Nephron (organoid): ENCODE measurements around the gene SLC17A4.
"Not testable (repeated sequence)": the region's sequence is repeated elsewhere in the genome, so short reads cannot be mapped to it uniquely, and the experiment has no call there.

ENCODE experiments used
- H3K27ac Mint-ChIP-seq, 3 experiments: 2 replicates each; pipeline ENCODE4 v1.8.0; 2020; ENCODE audit warnings: mixed read lengths in 3 of 3, mild to moderate bottlenecking in 2 of 3, moderate library complexity in 1 of 3
- H3K27me3 Mint-ChIP-seq: 2 replicates; pipeline ENCODE4 v1.8.0; 2021; ENCODE audit warnings: low read depth, mild to moderate bottlenecking, moderate library complexity, mixed read lengths
- H3K36me3 Mint-ChIP-seq: 2 replicates; pipeline ENCODE4 v1.8.0; 2020; ENCODE audit warnings: low read depth, mixed read lengths
- H3K4me1 Mint-ChIP-seq: 2 replicates; pipeline ENCODE4 v1.8.0; 2020; ENCODE audit warnings: mixed read lengths
- H3K4me3 Mint-ChIP-seq, 3 experiments: 2 replicates each; pipeline ENCODE4 v1.8.0; 2020; ENCODE audit warnings: mild to moderate bottlenecking in 3 of 3, mixed read lengths in 3 of 3, moderate library complexity in 2 of 3
- H3K9me3 Mint-ChIP-seq: 2 replicates; pipeline ENCODE4 v1.8.0; 2020; ENCODE audit warnings: mixed read lengths
- TF ChIP-seq, protein P1 (sequence below), 3 experiments: fragments of 200-600 bp; sonication (generic); IDR thresholded peaks; one replicate each; pipeline ENCODE4 v1.5.0; 2021; ENCODE audit warnings: antibody characterized with exemption in 3 of 3; ENCODE audit not compliant: unreplicated experiment in 3 of 3

Gene SLC17A4

GRCh38 chr6:25747477-25747876 is 7.1 kb upstream of the SLC17A4 start:
- Mint-ChIP-seq H3K4me3 (no peak overlapping the region), H3K27ac (no peak overlapping the region), H3K27me3 (no peaks in the 10 kb centered on the region), H3K4me1 (no peaks in the 10 kb centered on the region), H3K9me3 (no peaks in the 10 kb centered on the region), H3K36me3 (no peaks in the 10 kb centered on the region)
- TF ChIP-seq, protein P1, sequence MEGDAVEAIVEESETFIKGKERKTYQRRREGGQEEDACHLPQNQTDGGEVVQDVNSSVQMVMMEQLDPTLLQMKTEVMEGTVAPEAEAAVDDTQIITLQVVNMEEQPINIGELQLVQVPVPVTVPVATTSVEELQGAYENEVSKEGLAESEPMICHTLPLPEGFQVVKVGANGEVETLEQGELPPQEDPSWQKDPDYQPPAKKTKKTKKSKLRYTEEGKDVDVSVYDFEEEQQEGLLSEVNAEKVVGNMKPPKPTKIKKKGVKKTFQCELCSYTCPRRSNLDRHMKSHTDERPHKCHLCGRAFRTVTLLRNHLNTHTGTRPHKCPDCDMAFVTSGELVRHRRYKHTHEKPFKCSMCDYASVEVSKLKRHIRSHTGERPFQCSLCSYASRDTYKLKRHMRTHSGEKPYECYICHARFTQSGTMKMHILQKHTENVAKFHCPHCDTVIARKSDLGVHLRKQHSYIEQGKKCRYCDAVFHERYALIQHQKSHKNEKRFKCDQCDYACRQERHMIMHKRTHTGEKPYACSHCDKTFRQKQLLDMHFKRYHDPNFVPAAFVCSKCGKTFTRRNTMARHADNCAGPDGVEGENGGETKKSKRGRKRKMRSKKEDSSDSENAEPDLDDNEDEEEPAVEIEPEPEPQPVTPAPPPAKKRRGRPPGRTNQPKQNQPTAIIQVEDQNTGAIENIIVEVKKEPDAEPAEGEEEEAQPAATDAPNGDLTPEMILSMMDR (IDR thresholded peaks at IDR 0.05; ENCODE audit: unreplicated experiment in 3 of 3) = no peak

- no peaks in the 10 kb centered on the region for H3K4me1 Mint-ChIP-seq
- H3K27ac Mint-ChIP-seq = peak overlapping the region in 1 of 3 experiments; percentile 83
- no peaks in the 10 kb centered on the region for H3K36me3 Mint-ChIP-seq
- H3K4me3 Mint-ChIP-seq = no peak overlapping the region
- no peaks in the 10 kb centered on the region for H3K27me3 Mint-ChIP-seq
- TF ChIP-seq, protein P1 (IDR thresholded peaks at IDR 0.05; ENCODE audit: unreplicated experiment in 3 of 3) = no peak
- H3K9me3 Mint-ChIP-seq = no peaks in the 10 kb centered on the region
These were observed 6.5 kb upstream of the SLC17A4 start for GRCh38 chr6:25748049-25748448.

GRCh38 chr6:25748601-25749517 is 5.7 kb upstream of the SLC17A4 start:
- H3K27me3 Mint-ChIP-seq, H3K4me1 Mint-ChIP-seq, H3K9me3 Mint-ChIP-seq, H3K4me3 Mint-ChIP-seq, H3K36me3 Mint-ChIP-seq: not testable (repeated sequence)
- peak overlapping the region in 2 of 3 experiments; percentile 15 to 83 for H3K27ac Mint-ChIP-seq

DNA sequence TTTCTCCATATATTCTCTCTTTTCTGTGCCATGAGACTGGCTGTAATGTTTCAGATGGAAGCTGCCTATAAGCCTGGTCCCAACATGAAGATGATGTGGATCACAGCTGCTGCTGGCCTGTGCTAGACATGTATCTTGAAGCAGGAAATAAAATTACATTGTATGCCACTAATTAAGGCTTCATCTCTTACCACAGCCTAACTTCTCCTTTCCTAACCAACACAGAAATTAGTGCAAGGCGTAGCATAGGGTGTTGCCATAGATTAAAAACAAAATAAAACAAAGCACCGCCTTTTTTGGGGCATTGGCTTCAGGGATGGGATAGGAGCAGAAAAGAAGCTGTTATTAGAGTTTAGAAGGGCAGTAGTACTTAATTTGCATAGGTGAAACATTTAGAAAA is 4.7 kb upstream of the SLC17A4 start:
- Mint-ChIP-seq H3K36me3 (no peaks in the 10 kb centered on the region), H3K27ac (no peak overlapping the region), H3K4me1 (peaks cover 4% of the 10 kb centered on the region), H3K9me3 (no peaks in the 10 kb centered on the region), H3K4me3 (no peak overlapping the region), H3K27me3 (no peaks in the 10 kb centered on the region)
- TF ChIP-seq, protein P1 (IDR thresholded peaks at IDR 0.05; ENCODE audit: unreplicated experiment in 3 of 3) = no peak

DNA sequence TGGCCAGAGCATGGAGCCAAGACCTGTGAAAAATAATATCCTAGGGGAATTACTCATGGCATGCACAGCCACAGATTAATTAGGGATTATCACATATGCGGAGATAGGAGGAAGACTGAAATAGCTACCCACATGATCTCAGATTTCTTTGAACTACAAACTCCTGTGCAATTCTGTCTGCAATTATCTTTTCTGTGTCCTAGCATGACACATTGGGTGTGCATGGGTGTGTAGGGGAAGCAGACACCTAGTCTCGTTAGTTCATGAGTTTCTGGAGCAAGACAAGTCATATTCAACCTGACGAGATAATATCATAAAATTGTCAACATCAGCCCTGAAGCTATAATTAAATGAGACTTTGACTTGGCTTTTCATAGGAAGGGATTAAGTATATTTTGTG is 3.6 kb upstream of the SLC17A4 start:
- TF ChIP-seq, protein P1 (IDR thresholded peaks at IDR 0.05; ENCODE audit: unreplicated experiment in 3 of 3) = no peak
- Mint-ChIP-seq H3K36me3 (no peaks in the 10 kb centered on the region), H3K27ac (no peak overlapping the region), H3K9me3 (no peaks in the 10 kb centered on the region), H3K4me1 (peaks cover 5% of the 10 kb centered on the region), H3K27me3 (peaks cover 3% of the 10 kb centered on the region), H3K4me3 (no peak overlapping the region)

GRCh38 chr6:25753079-25753478 is 1.5 kb upstream of the SLC17A4 start:
- no peaks in the 10 kb centered on the region for H3K36me3 Mint-ChIP-seq
- TF ChIP-seq, protein P1 (IDR thresholded peaks at IDR 0.05; ENCODE audit: unreplicated experiment in 3 of 3) = no peak
- H3K27me3 Mint-ChIP-seq = peaks cover 4% of the 10 kb centered on the region
- peaks cover 5% of the 10 kb centered on the region for H3K4me1 Mint-ChIP-seq
- peak overlapping the region in 1 of 3 experiments; percentile 93 for H3K27ac Mint-ChIP-seq
- no peak overlapping the region for H3K4me3 Mint-ChIP-seq
- H3K9me3 Mint-ChIP-seq = no peaks in the 10 kb centered on the region
